ENCODE results near the gene KNDC1. TPM values are rescaled to one million over a fixed set of nuclear protein-coding genes. Genes with fewer than 3 reads are reported as not detected.

KNDC1 gene
- total and polyA plus RNA-seq, 2 donors (not counting 1 experiment from before 2014, with no cell fraction given) = 0.17 to 0.45 TPM

- Mint-ChIP-seq H3K4me3 (peak within 1 kb of the TSS; percentile 81), H3K27me3 (peaks cover 42% of the 10 kb centered on the region), H3K9me3 (ENCODE audit: insufficient read depth) (no peaks in the 10 kb centered on the region), H3K27ac (no peak within 1 kb of the TSS), H3K4me1 (peaks cover 22% of the 10 kb centered on the region)
- H4K20me1 ChIP-seq (ENCODE audit: control insufficient read depth, insufficient read depth, low read length, poor library complexity, severe bottlenecking) = no peaks in the 10 kb centered on the region
- peaks cover 0 to 19% (median 0%) of the 10 kb centered on the region in 3 donors for H3K9me3 ChIP-seq (ENCODE audit: control extremely low read depth in 1 of 3, control insufficient read depth in 2 of 3, insufficient read depth in 1 of 3, low read length in 2 of 3)
- H3K27me3 ChIP-seq (replicated peaks in 1 of 4; ENCODE audit: control extremely low read depth in 1 of 4, control insufficient read depth in 3 of 4, insufficient read depth in 4 of 4, low read length in 3 of 4) = peaks cover 0 to 56% (median 25%) of the 10 kb centered on the region in 4 experiments
- TF ChIP-seq CTCF (IDR thresholded peaks at IDR 0.05) (no peak), EZH2 (IDR thresholded peaks at IDR 0.05; ENCODE audit: borderline replicate concordance, insufficient read depth, low read depth, low read length, poor library complexity, severe bottlenecking) (no peak)
- ATAC-seq (ENCODE audit: low read depth) (peak; percentile 18), DNase-seq (no peak)
- H3K4me3 ChIP-seq (ENCODE audit: control extremely low read depth in 1 of 5, extremely low read depth in 1 of 5, insufficient read depth in 1 of 5, low read depth in 2 of 5, low read length in 4 of 5) = peak within 1 kb of the TSS in 3 of 5 experiments; percentile 2 to 51 (median 29)
- WGBS (ENCODE audit: insufficient coverage) = 3% methylated on average over 46 of the region's 49 CpGs
- intact Hi-C loops (cut with micrococcal nuclease) = no loop called here
- peak within 1 kb of the TSS; percentile 89 for H3K4me2 ChIP-seq (replicated peaks; ENCODE audit: low read depth, low read length, poor library complexity, severe bottlenecking)
- ChIA-PET CTCF (no interaction called here), POLR2A (no interaction called here)
- no peaks in the 10 kb centered on the region for H3K36me3 ChIP-seq (replicated peaks in 1 of 2; ENCODE audit: control extremely low read depth in 1 of 2, control insufficient read depth in 1 of 2, extremely low read depth in 1 of 2, insufficient read depth in 2 of 2, low read length in 1 of 2)
- peaks cover 25 to 26% of the 10 kb centered on the region in 2 donors for H3K4me1 ChIP-seq (ENCODE audit: control insufficient read depth in 2 of 2, insufficient read depth in 2 of 2, low read length in 2 of 2)
- H3K79me2 ChIP-seq (ENCODE audit: control insufficient read depth, insufficient read depth, low read length) = no peaks in the 10 kb centered on the region
- no peak within 1 kb of the TSS for H3K27ac ChIP-seq (ENCODE audit: low read length in 2 of 2)
- H2AFZ ChIP-seq (ENCODE audit: insufficient read depth, low read depth, low read length, poor library complexity, severe bottlenecking) = peak within 1 kb of the TSS; percentile 70
- H3K9ac ChIP-seq (ENCODE audit: low read length) = peak within 1 kb of the TSS; percentile 52
Observed at GRCh38 chr10:133230044-133230361, 70.0 kb downstream of the KNDC1 start, which contains the start of gene UTF1. UTF1 (plus strand) TSS chr10:133230217; CDS start chr10:133230289, 72 bp downstream.

- H3K9me3 Mint-ChIP-seq (ENCODE audit: insufficient read depth) = no peaks in the 10 kb centered on the region
- Histone ChIP-seq H3K4me1 (ENCODE audit: control insufficient read depth in 2 of 2, insufficient read depth in 2 of 2, low read length in 2 of 2) (peaks cover 27 to 29% of the 10 kb centered on the region in 2 donors), H2AFZ (ENCODE audit: insufficient read depth, low read depth, low read length, poor library complexity, severe bottlenecking) (peak overlapping the region; percentile 70), H3K4me2 (replicated peaks; ENCODE audit: low read depth, low read length, poor library complexity, severe bottlenecking) (peak overlapping the region; percentile 89), H3K9ac (ENCODE audit: low read length) (peak overlapping the region; percentile 52), H3K27ac (ENCODE audit: low read length in 2 of 2) (no peak overlapping the region), H3K9me3 (ENCODE audit: control extremely low read depth in 1 of 3, control insufficient read depth in 2 of 3, insufficient read depth in 1 of 3, low read length in 2 of 3) (peaks cover 0 to 18% (median 0%) of the 10 kb centered on the region in 3 donors), H3K36me3 (replicated peaks in 1 of 2; ENCODE audit: control extremely low read depth in 1 of 2, control insufficient read depth in 1 of 2, extremely low read depth in 1 of 2, insufficient read depth in 2 of 2, low read length in 1 of 2) (no peaks in the 10 kb centered on the region), H3K4me3 (ENCODE audit: control extremely low read depth in 1 of 5, extremely low read depth in 1 of 5, insufficient read depth in 1 of 5, low read depth in 2 of 5, low read length in 4 of 5) (peak overlapping the region in 2 of 5 experiments; percentile 29 to 51), H4K20me1 (ENCODE audit: control insufficient read depth, insufficient read depth, low read length, poor library complexity, severe bottlenecking) (no peaks in the 10 kb centered on the region), H3K79me2 (ENCODE audit: control insufficient read depth, insufficient read depth, low read length) (no peaks in the 10 kb centered on the region), H3K27me3 (replicated peaks in 1 of 4; ENCODE audit: control extremely low read depth in 1 of 4, control insufficient read depth in 3 of 4, insufficient read depth in 4 of 4, low read length in 3 of 4) (peaks cover 0 to 56% (median 24%) of the 10 kb centered on the region in 4 experiments)
- H3K27me3 Mint-ChIP-seq = peaks cover 41% of the 10 kb centered on the region
- ChIA-PET POLR2A (no interaction called here), CTCF (no interaction called here)
- peak overlapping the region; percentile 81 for H3K4me3 Mint-ChIP-seq
- H3K4me1 Mint-ChIP-seq = peaks cover 22% of the 10 kb centered on the region
- intact Hi-C loops (cut with micrococcal nuclease) = no loop called here
- WGBS (ENCODE audit: insufficient coverage) = 8% methylated on average over 122 of the region's 122 CpGs
- no peak for TF ChIP-seq CTCF (IDR thresholded peaks at IDR 0.05)
- no peak for TF ChIP-seq EZH2 (IDR thresholded peaks at IDR 0.05; ENCODE audit: borderline replicate concordance, insufficient read depth, low read depth, low read length, poor library complexity, severe bottlenecking)
- ATAC-seq (ENCODE audit: low read depth) = peak; percentile 64
- no peak overlapping the region for H3K27ac Mint-ChIP-seq
- DNase-seq = peak; percentile 82
Observed at GRCh38 chr10:133230387-133231195, 70.6 kb downstream of the KNDC1 start.
